ENCODE data around the gene IGFBP7. TPM values are rescaled to one million over a fixed set of nuclear protein-coding genes. Genes with fewer than 3 reads are reported as not detected.

IGFBP7 gene
- polyA plus RNA-seq, 1 experiment, result 2,028 TPM

- POLR2A ChIA-PET, result no interaction called here
- DNase-seq (ENCODE audit: low read depth), result no peak
- CTCF ChIA-PET, result interaction anchor here (0.7 kb wide), 1 partner anchor 69 kb away, joined by 3 read pairs; no protein-coding TSS in a partner anchor
Observed at GRCh38 chr4:57095245-57095644, 14.9 kb downstream of the IGFBP7 start.

GRCh38 chr4:57094832-57095223, 15.4 kb downstream of the IGFBP7 start:
- H3K36me3 ChIP-seq (ENCODE audit: control insufficient read depth, insufficient read depth, low read length), result no peaks in the 10 kb centered on the region; the same call in 1 of the 2 replicates

More at GRCh38 chr4:57095245-57095644, 14.9 kb downstream of the IGFBP7 start:
- Histone ChIP-seq H3K36me3 (ENCODE audit: control insufficient read depth, insufficient read depth, low read length) (no peaks in the 10 kb centered on the region; the same call in 1 of the 2 replicates), H3K27me3 (ENCODE audit: control insufficient read depth, insufficient read depth, low read length) (no peaks in the 10 kb centered on the region), H3K4me3 (ENCODE audit: low read depth, low read length) (no peak overlapping the region)
- TF ChIP-seq CTCF (IDR thresholded peaks at IDR 0.05; ENCODE audit: insufficient read depth, low read depth, low read length), result no peak

DNA sequence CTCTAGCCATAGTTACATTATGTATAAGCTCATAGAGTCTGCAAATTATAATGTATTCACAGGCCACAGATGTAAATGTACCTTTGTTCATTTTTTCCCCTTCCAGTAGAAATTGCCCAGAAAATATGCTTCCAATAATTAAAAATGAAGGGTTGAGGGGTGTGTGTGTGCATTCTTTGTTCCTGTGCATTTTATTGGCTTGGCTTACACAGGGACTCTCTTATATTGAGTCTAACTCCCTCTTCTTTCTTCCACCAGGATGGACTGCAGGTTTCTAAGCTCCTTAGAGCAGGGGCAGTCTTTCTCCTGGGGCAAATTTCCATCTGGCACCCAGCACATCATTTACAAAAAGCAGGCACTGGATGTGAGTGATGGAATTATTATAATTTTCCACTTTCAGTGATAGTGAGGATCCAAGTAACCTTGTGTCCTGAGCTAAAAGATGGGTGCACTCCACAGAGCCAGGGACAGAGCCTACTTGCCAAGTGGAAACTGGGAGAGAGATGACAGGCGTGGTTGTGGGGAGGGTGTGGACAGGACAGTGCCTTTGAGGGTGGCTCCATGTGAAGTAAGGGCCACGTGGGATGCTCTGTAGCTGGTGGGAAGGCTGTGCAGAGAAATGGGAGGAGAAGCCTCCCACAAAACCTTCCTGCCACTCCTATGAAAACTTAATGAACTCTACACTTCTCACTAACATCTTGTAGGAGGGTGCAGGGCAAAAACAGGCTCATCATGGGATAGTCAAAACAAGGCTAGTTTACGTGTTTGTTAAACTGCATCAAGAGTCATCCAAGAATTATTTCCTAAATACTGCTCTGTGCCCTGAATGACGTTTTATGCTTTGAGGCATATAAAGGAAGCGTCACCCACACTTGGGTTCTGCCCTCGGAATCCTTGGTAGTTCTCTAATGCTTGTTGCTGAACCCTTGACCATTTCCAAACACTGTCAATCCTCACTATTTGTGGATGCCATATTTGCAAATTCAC, 16.0 kb downstream of the IGFBP7 start:
- ChIA-PET CTCF (interaction anchor here (0.8 to 1.5 kb wide), 4 partner anchors 11 to 69 kb away, joined by 3 to 4 read pairs (median 3); no protein-coding TSS in a partner anchor), POLR2A (interaction anchor here (0.7 kb wide), 1 partner anchor 23 kb away, joined by 11 read pairs; no protein-coding TSS in a partner anchor)
- no peak for TF ChIP-seq CTCF (IDR thresholded peaks at IDR 0.05; ENCODE audit: insufficient read depth, low read depth, low read length)
- no peaks in the 10 kb centered on the region; the same call in 1 of the 2 replicates for H3K36me3 ChIP-seq (ENCODE audit: control insufficient read depth, insufficient read depth, low read length)
- H3K27me3 ChIP-seq (ENCODE audit: control insufficient read depth, insufficient read depth, low read length), result no peaks in the 10 kb centered on the region
- no peak for DNase-seq (ENCODE audit: low read depth)
- H3K4me3 ChIP-seq (ENCODE audit: low read depth, low read length), result no peak overlapping the region

More at GRCh38 chr4:57094832-57095223, 15.4 kb downstream of the IGFBP7 start:
- POLR2A ChIA-PET, result no interaction called here
- DNase-seq (ENCODE audit: low read depth), result no peak
- no peak overlapping the region for H3K4me3 ChIP-seq (ENCODE audit: low read depth, low read length)
- TF ChIP-seq CTCF (IDR thresholded peaks at IDR 0.05; ENCODE audit: insufficient read depth, low read depth, low read length), result no peak
- no peaks in the 10 kb centered on the region for H3K27me3 ChIP-seq (ENCODE audit: control insufficient read depth, insufficient read depth, low read length)
- CTCF ChIA-PET, result interaction anchor here (0.7 to 1.5 kb wide), 2 partner anchors 57 to 69 kb away, joined by 3 to 4 read pairs; no protein-coding TSS in a partner anchor

GRCh38 chr4:57091657-57092162, 18.5 kb downstream of the IGFBP7 start:
- POLR2A ChIA-PET, result no interaction called here
- DNase-seq (ENCODE audit: low read depth), result no peak
- TF ChIP-seq CTCF (IDR thresholded peaks at IDR 0.05; ENCODE audit: insufficient read depth, low read depth, low read length), result no peak
- Histone ChIP-seq H3K36me3 (ENCODE audit: control insufficient read depth, insufficient read depth, low read length) (peaks cover 1% of the 10 kb centered on the region; the same call in 1 of the 2 replicates), H3K27me3 (ENCODE audit: control insufficient read depth, insufficient read depth, low read length) (no peaks in the 10 kb centered on the region), H3K4me3 (ENCODE audit: low read depth, low read length) (no peak overlapping the region)
- CTCF ChIA-PET, result interaction anchor here (1.2 kb wide), 1 partner anchor 10 kb away, joined by 3 read pairs; no protein-coding TSS in a partner anchor

GRCh38 chr4:57090079-57090478, 20.1 kb downstream of the IGFBP7 start:
- POLR2A ChIA-PET, result no interaction called here
- CTCF ChIA-PET, result interaction anchor here (0.6 kb wide), 1 partner anchor 75 kb away, joined by 4 read pairs; no protein-coding TSS in a partner anchor
- peaks cover 1% of the 10 kb centered on the region; the same call in 1 of the 2 replicates for H3K36me3 ChIP-seq (ENCODE audit: control insufficient read depth, insufficient read depth, low read length)

More at GRCh38 chr4:57090079-57090478, 20.1 kb downstream of the IGFBP7 start:
- no peak for TF ChIP-seq CTCF (IDR thresholded peaks at IDR 0.05; ENCODE audit: insufficient read depth, low read depth, low read length)
- H3K27me3 ChIP-seq (ENCODE audit: control insufficient read depth, insufficient read depth, low read length), result no peaks in the 10 kb centered on the region
- H3K4me3 ChIP-seq (ENCODE audit: low read depth, low read length), result no peak overlapping the region
- DNase-seq (ENCODE audit: low read depth), result no peak
